GM12878 (cell line): ENCODE results near the gene FAM227A.

Experiments used
- GABPA ChIP-seq: IDR thresholded peaks from 2 replicates; pipeline ENCODE4 v1.6.1; 2014; ENCODE audit warnings: antibody characterized with exemption, low read depth, mild to moderate bottlenecking, inconsistent platforms
- TAF1 ChIP-seq: IDR thresholded peaks from 2 replicates; pipeline ENCODE4 v1.6.1; 2011; ENCODE audit warnings: mild to moderate bottlenecking, low read depth, low read length, borderline replicate concordance

DNA sequence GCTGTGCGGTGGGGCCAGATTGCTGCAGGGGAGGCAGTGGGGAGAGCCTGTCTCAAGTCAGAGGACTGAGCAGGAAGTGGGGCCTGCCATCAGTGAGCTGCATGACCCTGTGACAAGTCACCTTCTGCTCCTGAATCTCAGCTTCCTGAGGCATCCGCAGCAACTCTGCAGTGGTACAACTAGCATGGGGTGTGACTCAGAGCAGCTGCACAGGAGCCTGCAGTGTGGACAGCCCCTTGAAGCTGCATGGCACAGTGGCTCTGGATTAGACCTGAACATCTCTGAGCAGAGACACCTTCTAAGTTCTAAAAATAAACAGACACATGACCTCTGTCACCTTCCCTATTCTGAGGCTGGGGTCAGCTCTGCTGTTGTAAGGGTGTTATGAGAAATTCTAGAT, 18.0 kb downstream of the FAM227A start:
- no peak for TF ChIP-seq TAF1
- no peak for TF ChIP-seq GABPA
